Thyroid gland (tissue), 4 donors: ENCODE results near the gene GDF15. TPM values are rescaled to one million over a fixed set of nuclear protein-coding genes. Genes with fewer than 3 reads are reported as not detected.

Experiments
- DNase-seq, 2 donors: peaks; one replicate each; pipeline ENCODE4 v3.0.0-alpha.2; 2019
- H3K27ac ChIP-seq, 3 donors: fragments of 200-600 bp; sonication (generic); 1 replicate in 2 of 3; 2 replicates in 1 of 3; pipeline ENCODE4 v1.5.1; 2016 to 2019; ENCODE audit warnings: mild to moderate bottlenecking in 1 of 3, moderate library complexity in 1 of 3
- H3K27me3 ChIP-seq: fragments of 200-600 bp; sonication (generic); one replicate; pipeline ENCODE4 v1.5.1; 2019
- H3K36me3 ChIP-seq, 2 donors: fragments of 200-600 bp; sonication (generic); one replicate each; pipeline ENCODE4 v1.5.1; 2016 to 2019
- H3K4me1 ChIP-seq, 2 donors: fragments of 200-600 bp; sonication (generic); one replicate each; pipeline ENCODE4 v1.5.1; 2017 to 2019
- H3K4me3 ChIP-seq, 3 donors: fragments of 200-600 bp; sonication (generic); replicated peaks in 1 of 3; 1 replicate in 2 of 3; 2 replicates in 1 of 3; pipeline ENCODE4 v1.5.1; 2016; ENCODE audit warnings: mild to moderate bottlenecking in 1 of 3
- H3K9me3 ChIP-seq: fragments of 200-600 bp; sonication (generic); one replicate; pipeline ENCODE4 v1.5.1; 2017
- CTCF ChIP-seq, 6 experiments: fragments of 200-600 bp in 3 of 6; fragments of 450-650 bp in 3 of 6; sonication (generic) in 3 of 6; IDR thresholded peaks; one replicate each; pipeline ENCODE4 v1.5.1; 2016 to 2019; ENCODE audit warnings: antibody characterized with exemption in 6 of 6, mild to moderate bottlenecking in 2 of 6, inconsistent platforms in 1 of 6, moderate library complexity in 1 of 6
- POLR2A ChIP-seq, 2 donors: fragments of 450-650 bp; IDR thresholded peaks; one replicate each; pipeline ENCODE4 v1.6.1; 2017; ENCODE audit warnings: antibody characterized with exemption in 2 of 2, mild to moderate bottlenecking in 2 of 2, moderate library complexity in 1 of 2
- WGBS, 2 donors: methylation state at CpG; one replicate each; pipeline ENCODE4 v1.1.5; 2017; 5-methylcytosine and 5-hydroxymethylcytosine counted together
- intact Hi-C: fragments of 100-400 bp; cut with DNase I; formaldehyde crosslinking; loops from one replicate; pipeline ENCODE4 v1.15.1; 2023
- total RNA-seq, 4 donors: library from RNA; depleted of rRNA; stranded (reverse); fragments of >200 nt; gene quantifications; one replicate each; pipeline ENCODE4 v1.2.3, GENCODE V29; 2016

GDF15 gene
- total RNA-seq, 4 donors from 2014 or later: 3.7 to 9.9 (median 5.1) TPM; not detected in 1

- intact Hi-C loops: loop anchor here (10.0 kb wide), 2 partner anchors 164 to 214 kb away; partner anchors contain the start of gene RAB3A
- no peaks in the 10 kb centered on the region for H3K27me3 ChIP-seq
- H3K4me3 ChIP-seq: peak overlapping the region in 1 of 3 donors; percentile 66
- TF ChIP-seq CTCF (IDR thresholded peaks at IDR 0.05): no peak
- no peak for TF ChIP-seq POLR2A (IDR thresholded peaks at IDR 0.05)
- peak; percentile 43 to 44 for DNase-seq
- 16 to 44% methylated on average over 5 to 29 of the region's 39 CpGs for WGBS, 2 donors
- peaks cover 44 to 65% of the 10 kb centered on the region in 2 donors for H3K4me1 ChIP-seq
- no peaks in the 10 kb centered on the region for H3K36me3 ChIP-seq
- no peaks in the 10 kb centered on the region for H3K9me3 ChIP-seq
- peak overlapping the region; percentile 5 to 90 (median 90) for H3K27ac ChIP-seq
Measured at GRCh38 chr19:18418483-18419194, 32.7 kb downstream of the GDF15 start.

- peak within 1 kb of the TSS; percentile 14 to 66 (median 27) for H3K4me3 ChIP-seq
- intact Hi-C loops: loop anchor here (10.0 kb wide), 2 partner anchors 164 to 214 kb away; partner anchors contain the start of gene RAB3A
- TF ChIP-seq CTCF (IDR thresholded peaks at IDR 0.05) (peak in 3 of 6 experiments; percentile 49 to 56 (median 53)), POLR2A (IDR thresholded peaks at IDR 0.05) (peak in 1 of 2 donors; percentile 70)
- peak; percentile 70 for DNase-seq
- H3K27ac ChIP-seq: peak within 1 kb of the TSS; percentile 5 to 90 (median 90)
- H3K9me3 ChIP-seq: no peaks in the 10 kb centered on the region
- WGBS, 2 donors: 0% methylated on average over 2 to 5 of the region's 80 CpGs
- no peaks in the 10 kb centered on the region for H3K36me3 ChIP-seq
- H3K27me3 ChIP-seq: no peaks in the 10 kb centered on the region
- peaks cover 44 to 68% of the 10 kb centered on the region in 2 donors for H3K4me1 ChIP-seq
Measured at GRCh38 chr19:18419195-18419698, 33.3 kb downstream of the GDF15 start, which contains the start of gene SSBP4. Gene SSBP4 (plus strand): TSS chr19:18419398. CDS start chr19:18419649, 251 bp downstream.

GRCh38 chr19:18419699-18420460 is 33.9 kb downstream of the GDF15 start:
- peaks cover 44 to 62% of the 10 kb centered on the region in 2 donors for H3K4me1 ChIP-seq
- intact Hi-C loops: loop anchor here (10.0 kb wide), 2 partner anchors 165 to 215 kb away; partner anchors contain the start of gene RAB3A
- WGBS, 2 donors: 1 to 3% methylated on average over 8 to 35 of the region's 97 CpGs

GRCh38 chr19:18420930-18421329 is 35.0 kb downstream of the GDF15 start:
- no peak for TF ChIP-seq POLR2A (IDR thresholded peaks at IDR 0.05)
- TF ChIP-seq CTCF (IDR thresholded peaks at IDR 0.05): no peak
- H3K4me3 ChIP-seq: no peak overlapping the region
- WGBS, 2 donors: 10 to 33% methylated on average over 1 to 2 of the region's 2 CpGs
- intact Hi-C loops: no loop called here
- H3K9me3 ChIP-seq: no peaks in the 10 kb centered on the region
- DNase-seq: no peak
- H3K36me3 ChIP-seq: no peaks in the 10 kb centered on the region
- peak overlapping the region in 1 of 3 donors; percentile 46 for H3K27ac ChIP-seq
- H3K4me1 ChIP-seq: peaks cover 42 to 63% of the 10 kb centered on the region in 2 donors
- H3K27me3 ChIP-seq: no peaks in the 10 kb centered on the region

More at GRCh38 chr19:18419699-18420460, 33.9 kb downstream of the GDF15 start:
- H3K27ac ChIP-seq: peak overlapping the region in 2 of 3 donors; percentile 46 to 90
- peak overlapping the region; percentile 14 to 66 (median 27) for H3K4me3 ChIP-seq
- DNase-seq: peak; percentile 48 to 58
- TF ChIP-seq POLR2A (IDR thresholded peaks at IDR 0.05) (no peak), CTCF (IDR thresholded peaks at IDR 0.05) (no peak)
- no peaks in the 10 kb centered on the region for H3K36me3 ChIP-seq
- no peaks in the 10 kb centered on the region for H3K27me3 ChIP-seq
- no peaks in the 10 kb centered on the region for H3K9me3 ChIP-seq
